GM18526 (cell line): ENCODE results near the gene IL22.

Experiments used
- POLR2A ChIP-seq: IDR thresholded peaks from 3 replicates; pipeline ENCODE4 v1.6.1; 2011; ENCODE audit not compliant: insufficient read length; ENCODE audit errors: extremely low read depth

The IL22 gene

DNA sequence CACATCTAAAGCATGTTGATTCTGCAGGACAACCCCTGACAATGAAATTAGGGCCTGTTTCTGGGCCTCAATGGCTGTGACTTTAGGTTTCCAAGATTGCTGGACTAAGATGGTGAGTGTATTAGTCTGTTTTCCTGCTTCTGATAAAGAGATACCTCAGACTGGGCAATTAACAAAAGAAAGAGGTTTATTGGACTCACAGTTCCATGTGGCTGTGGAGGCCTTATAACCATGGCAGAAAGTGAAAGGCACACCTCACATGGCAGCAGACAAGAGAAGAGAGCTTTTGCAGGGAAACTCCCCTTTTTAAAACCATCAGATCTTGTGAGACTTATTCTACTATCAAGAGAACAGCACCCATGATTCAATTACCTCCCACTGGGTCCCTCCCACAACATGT lies 10.6 kb downstream of the IL22 start:
- TF ChIP-seq POLR2A, result no peak

DNA sequence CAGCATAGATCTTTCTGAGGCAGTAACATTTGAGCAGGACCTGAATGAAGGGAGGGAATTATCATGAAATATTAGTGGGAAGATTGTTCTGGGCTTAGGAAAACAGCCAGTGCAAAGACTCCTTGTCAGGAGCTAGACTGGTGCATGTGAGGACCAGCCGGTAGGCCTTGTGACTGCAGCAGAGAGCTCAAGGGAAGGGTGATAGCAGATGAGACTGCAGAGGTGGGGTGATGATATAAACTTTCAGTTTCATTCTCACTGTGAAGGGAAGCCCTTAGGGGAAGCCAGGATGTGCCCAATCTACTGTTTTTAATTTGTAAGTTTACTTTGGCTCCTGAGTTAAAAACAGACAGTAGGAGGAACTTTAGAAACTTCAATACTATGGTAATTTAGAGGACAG lies 12.4 kb downstream of the IL22 start:
- TF ChIP-seq POLR2A, result no peak

DNA sequence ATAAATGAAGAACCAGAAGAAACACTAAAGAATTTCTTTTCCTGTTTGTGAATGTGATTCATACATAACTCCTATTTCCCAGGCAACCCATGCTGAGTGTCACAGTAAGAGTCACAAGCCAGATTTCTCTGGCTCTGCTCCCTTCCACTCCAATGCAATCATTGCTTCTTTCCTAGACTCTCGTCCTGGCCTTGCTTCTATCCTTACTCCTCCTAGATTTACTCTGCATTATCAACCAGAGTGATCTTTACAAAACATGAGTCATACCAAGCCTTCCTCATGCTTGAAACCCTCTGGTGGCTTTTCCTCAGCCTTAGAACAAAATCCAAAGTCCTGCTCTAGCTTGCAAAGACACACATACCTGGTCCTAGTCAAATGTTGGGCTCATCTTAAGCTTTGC lies 13.3 kb downstream of the IL22 start:
- TF ChIP-seq POLR2A, result no peak

DNA sequence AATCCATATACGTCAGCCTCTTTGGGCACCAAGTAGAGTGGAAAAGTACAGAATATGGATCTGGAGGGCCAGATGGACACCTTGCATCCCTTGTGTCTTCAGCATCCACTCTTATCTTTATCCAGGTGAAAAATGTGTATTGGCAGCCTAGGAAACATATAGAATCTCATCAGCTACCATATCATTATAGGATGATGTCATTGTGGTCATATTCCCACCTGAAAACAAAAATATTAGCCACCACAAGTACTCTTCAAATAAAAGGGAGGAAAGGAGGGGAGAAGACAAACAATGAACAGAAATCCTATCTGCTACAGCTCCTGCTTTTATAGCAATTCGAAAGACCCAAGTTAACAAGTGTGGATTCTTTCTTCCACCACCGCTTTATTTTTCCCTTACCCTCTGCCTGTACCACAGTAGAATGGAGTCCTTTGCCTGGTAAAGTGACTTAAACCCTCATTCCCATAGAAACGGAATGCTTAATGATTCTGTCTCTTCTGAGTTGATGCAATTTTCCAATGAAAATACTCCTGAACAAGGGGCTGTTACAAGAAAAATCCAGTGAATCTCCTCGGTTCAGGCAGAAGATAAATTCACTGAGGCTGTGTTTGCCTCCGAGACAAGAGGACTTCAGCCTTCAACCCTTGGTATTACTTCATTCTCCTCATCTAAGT lies 14.0 kb downstream of the IL22 start:
- no peak for TF ChIP-seq POLR2A

DNA sequence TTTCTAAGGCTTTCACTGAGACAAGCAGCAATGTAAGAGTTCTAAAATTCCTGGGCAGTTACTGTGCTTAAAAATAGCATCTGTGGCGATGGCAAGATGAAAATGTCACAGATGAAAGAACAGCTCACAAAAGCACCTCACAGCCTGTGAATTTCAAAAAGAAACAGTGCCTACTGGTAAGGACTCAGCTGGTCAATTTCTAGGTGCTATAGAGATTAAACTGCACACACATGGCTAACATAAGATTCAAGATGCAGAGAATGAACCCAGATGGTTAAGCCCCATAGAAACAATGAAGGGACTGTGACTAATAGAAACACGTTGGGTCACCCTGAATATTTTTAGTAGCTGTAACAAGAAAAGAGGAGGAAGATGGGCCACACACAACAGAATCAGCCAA lies 15.8 kb downstream of the IL22 start:
- TF ChIP-seq POLR2A, result no peak

DNA sequence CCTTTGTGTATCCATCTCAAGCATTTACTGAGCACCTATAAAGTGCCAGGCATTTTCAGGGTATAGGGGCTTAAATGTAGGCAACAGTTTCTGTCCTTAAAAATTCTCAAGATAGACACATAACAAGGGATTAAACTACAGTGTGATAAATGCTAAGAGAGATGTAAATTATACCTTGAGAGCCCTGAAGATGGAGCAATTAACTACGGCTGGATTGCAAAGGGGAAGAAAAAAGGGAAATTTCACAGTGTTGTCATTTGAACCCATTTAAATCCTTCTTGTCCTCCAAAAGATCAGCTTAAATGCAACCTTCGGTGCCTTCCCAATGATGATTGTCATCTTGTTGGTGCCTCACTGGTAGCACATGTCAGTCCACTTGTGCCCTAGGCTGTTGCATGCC lies 16.3 kb downstream of the IL22 start:
- no peak for TF ChIP-seq POLR2A

DNA sequence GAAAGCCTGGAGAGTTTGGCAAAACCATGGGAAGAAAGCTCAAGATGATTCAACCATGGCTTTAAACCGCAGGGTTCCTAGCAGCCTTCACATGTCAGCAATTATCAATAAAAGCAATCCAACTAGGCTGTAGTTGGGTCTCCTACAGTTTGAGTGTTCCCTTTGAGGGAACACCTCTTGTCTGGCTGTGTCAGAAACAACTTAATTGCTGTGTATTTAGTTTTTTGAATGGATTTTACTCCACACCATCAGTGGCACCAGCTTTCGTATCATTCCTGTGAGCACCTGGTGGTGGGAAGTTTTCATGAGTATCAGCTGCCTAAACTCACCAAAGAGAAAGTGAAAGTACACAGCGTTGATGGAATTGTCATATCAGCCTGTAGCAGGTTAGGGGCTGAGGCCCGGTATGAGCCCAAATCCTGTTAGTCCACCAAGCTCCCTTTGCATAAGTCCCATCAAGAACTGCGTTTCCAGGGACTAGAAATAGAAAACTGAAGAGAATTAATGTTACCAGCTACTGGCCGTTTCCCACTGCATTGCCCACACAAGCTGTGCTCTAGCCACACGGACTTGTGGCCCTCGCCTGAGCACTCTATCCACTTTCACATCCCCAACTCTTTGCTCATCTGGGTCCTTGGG lies 16.9 kb downstream of the IL22 start:
- no peak for TF ChIP-seq POLR2A

DNA sequence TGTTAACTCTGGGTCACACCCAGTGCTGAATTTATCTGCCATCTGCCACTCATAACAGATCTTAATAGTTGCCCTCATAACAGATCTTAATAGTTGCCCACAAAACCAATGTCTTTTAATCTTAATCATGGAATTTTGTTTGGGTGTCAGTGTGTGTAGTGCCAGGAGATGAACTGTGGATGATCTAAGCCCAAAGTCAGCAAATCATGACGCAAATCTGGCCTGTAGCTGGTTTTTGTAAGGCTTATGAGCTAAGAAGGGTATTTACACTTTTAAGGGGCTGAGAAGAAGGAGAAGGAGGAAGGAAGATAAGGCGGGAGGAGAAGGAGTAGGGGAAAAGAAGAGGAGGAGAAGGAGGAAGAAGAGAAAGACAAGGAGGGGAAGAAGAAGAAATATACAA lies 17.8 kb downstream of the IL22 start:
- TF ChIP-seq POLR2A, result no peak

DNA sequence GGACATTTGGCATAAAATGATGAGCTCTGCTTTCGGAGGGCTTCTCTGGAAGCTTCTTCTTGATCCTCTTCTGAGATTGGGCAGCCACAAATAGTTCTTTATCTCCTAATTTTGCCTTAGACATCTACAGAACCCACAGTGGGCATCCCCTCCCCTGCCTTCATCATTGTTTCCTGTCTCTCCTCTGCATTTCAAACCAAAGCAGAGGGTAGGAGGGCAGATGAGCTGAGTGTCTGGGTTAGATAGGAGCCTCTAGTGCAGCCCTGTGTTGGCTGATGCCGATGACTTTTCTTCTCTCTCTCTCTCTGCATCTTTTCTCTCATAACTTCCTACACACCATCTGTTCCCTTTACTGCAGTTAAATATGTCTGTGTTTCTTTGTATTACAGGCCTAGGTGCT lies 19.3 kb downstream of the IL22 start:
- TF ChIP-seq POLR2A, result no peak

DNA sequence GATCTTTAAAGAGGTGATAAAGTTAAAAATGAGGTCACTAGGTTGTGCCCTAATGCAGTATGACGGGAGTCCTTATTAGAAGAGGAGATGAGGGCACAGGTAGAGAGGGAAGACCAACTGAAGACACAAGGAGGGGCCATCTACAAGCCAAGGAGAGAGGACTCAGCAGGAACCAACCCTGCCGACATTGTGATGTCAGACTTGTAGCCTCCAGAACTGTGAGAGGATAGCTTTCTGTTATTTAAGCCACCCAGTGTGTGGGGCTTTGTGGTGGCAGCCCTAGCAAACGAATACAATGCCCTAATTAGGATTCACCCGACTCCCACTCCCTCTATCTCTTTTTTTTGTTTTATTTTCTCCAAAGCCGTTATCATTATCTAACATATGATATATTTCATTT lies 19.9 kb downstream of the IL22 start:
- no peak for TF ChIP-seq POLR2A

DNA sequence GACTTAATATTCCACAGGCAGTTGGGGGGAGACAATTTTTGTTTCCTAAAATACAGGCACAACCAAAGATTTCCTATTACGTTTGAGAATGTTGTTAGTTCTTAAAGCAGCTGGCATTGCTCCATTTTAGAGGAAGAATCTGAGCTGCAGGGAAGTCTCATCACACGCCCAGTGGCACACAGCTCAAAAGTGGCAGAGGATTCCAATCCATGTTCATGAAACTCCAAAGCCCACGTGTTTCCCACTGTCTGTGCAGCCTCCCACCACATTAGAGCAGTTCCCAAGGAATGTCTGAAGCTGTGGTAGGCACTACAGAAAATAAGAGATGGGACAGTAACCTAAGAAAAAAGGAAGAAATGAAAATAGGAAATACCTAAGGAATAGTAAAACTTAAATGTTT lies 21.7 kb downstream of the IL22 start:
- no peak for TF ChIP-seq POLR2A

DNA sequence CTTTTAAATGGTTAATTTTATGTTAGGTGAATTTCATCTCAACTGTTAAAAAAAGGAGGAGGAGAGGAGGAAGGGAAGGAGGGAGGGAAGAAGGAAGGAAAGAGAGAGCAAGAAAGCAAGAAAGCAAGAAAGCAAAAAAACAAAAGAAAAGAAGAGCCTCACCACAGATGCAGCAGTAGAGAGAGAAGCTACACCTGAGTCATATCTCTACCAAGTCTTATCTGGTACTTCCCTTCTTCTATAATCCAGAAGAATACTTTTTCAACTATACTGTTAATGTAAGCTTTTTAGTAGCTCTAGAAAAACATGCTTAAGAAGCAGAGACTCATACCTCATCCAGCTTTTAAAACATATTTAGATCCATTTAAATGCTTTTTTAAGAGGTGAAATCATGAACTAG lies 22.2 kb downstream of the IL22 start:
- no peak for TF ChIP-seq POLR2A

DNA sequence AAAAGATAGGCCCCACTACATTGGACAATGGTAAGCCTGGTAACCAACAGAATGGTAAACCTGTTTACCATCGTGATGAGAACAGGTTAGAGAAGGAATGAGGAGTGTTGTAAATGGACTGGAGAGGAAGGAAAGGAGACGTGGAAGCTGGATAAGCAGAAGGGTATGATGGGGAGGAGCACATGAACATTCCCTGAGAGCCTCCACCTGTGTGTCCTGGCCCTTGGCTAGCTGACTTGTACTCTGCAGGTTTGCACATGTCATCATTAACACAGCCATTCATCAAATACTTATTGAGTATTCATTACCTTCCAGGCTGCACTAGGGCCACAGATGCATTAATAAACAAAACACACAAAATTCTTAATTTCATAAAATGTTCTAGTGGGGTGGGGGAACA lies 23.4 kb downstream of the IL22 start:
- TF ChIP-seq POLR2A, result no peak

DNA sequence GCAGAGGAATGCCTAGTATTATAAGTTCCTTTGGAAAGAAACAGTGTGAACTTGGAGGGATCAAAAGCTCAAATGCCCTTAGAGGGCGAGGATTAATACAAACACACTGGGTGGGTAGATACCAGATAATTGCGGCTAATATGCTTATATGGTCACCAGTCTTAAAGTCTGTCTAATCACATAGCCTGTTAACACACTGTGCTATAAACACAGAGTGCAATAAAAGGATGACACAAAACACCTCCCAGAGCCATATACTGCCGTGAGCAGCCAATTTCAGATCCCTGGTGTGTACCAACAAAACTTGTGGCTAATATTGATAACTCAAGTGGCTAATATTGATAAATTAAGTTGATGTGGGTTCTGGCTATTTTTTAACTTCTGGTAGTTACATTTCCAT lies 26.0 kb downstream of the IL22 start:
- no peak for TF ChIP-seq POLR2A

DNA sequence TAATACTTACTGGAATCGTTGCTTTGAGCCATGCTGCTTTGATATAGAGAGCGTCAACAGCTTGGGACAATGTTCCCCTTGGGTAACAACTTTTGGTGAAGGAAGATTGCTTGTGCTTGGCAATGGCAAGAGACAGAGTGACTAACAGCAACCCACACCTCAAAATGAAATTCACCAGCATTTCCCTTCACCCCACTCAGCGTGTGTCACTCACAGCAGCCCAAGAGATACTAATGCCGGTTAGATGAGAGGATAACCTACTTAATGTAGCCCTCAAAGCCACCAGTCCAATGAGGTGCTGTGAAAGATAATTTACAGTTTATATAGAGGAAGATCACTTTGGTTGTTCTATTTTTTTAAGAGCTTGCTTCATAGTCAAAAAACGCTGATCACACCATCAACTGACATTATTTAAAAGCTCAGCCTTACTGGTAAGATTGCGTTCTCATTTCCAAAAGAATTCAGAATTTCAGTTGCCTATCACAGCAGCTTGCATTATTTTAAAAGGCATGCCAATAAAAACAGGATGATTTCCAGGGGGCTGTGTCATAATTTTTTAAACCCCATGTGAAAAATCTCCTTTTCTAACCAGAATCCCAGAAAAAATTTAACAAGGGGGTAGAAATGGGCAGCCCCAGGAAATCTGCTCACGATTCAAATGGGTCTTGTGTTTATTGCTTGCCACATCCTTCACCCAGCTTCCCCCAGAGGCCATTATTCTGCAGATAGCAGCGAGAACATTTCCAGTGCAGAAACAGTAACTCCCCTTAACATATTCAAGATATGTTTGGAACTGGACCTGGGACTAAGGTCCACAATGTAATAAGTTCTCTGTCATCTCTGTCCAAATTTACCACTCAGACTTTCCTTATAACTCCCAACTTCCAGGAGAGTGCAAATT lies 27.6 kb downstream of the IL22 start, which contains the start of gene IL26:
Gene IL26 (minus strand): TSS at position 235 of the 901 bp plus-strand sequence. CDS start 54 bp downstream, at position 181.
- TF ChIP-seq POLR2A, result no peak
